GM23338 (cell line): ENCODE data around the gene SIPA1. TPM values are rescaled to one million over a fixed set of nuclear protein-coding genes. Genes with fewer than 3 reads are reported as not detected.

Experiments
- ATAC-seq: fragments of 200-7000 bp; cut with Tn5 transposase; 3 replicates; pipeline ENCODE4 v1.9.1; 2020
- DNase-seq: peaks from one replicate; pipeline ENCODE4 v3.0.0-alpha.2; 2015; ENCODE audit warnings: low spot score
- H2AFZ ChIP-seq: fragments of 200-600 bp; sonication (generic); 2 replicates; pipeline ENCODE4 v1.8.0; 2016; ENCODE audit warnings: antibody characterized with exemption, mild to moderate bottlenecking, moderate library complexity
- H3F3A ChIP-seq: fragments of 200-600 bp; sonication (generic); replicated peaks from 2 replicates; pipeline ENCODE4 v1.8.0; 2017; ENCODE audit warnings: antibody characterized with exemption, mixed run types, low read depth
- H3K27ac ChIP-seq: fragments of 200-600 bp; sonication (generic); 2 replicates; pipeline ENCODE4 v1.6.1; 2016; ENCODE audit warnings: low read depth
- H3K27me3 ChIP-seq: fragments of 200-600 bp; sonication (generic); 2 replicates; pipeline ENCODE4 v1.8.0; 2016; ENCODE audit warnings: mild to moderate bottlenecking, mixed run types, moderate library complexity; ENCODE audit not compliant: insufficient read depth
- H3K36me3 ChIP-seq: fragments of 200-600 bp; sonication (generic); 2 replicates; pipeline ENCODE4 v1.8.0; 2016; ENCODE audit warnings: mild to moderate bottlenecking; ENCODE audit not compliant: insufficient read depth
- H3K4me1 ChIP-seq: fragments of 200-600 bp; sonication (generic); 2 replicates; pipeline ENCODE4 v1.8.0; 2016; ENCODE audit warnings: mild to moderate bottlenecking, moderate library complexity; ENCODE audit not compliant: insufficient read depth
- H3K4me2 ChIP-seq: fragments of 200-600 bp; sonication (generic); 2 replicates; pipeline ENCODE4 v1.7.1; 2017; ENCODE audit warnings: mixed run types
- H3K4me3 ChIP-seq: fragments of 200-600 bp; sonication (generic); 2 replicates; pipeline ENCODE4 v1.6.1; 2016; ENCODE audit warnings: mixed run types
- H3K79me2 ChIP-seq: fragments of 200-600 bp; sonication (generic); replicated peaks from 2 replicates; pipeline ENCODE4 v1.8.0; 2017; ENCODE audit warnings: mild to moderate bottlenecking; ENCODE audit not compliant: insufficient read depth
- H3K9me2 ChIP-seq: fragments of 200-600 bp; sonication (generic); 2 replicates; pipeline ENCODE4 v1.8.0; 2017; ENCODE audit not compliant: insufficient read depth
- H4K20me1 ChIP-seq: fragments of 200-600 bp; sonication (generic); replicated peaks from 2 replicates; pipeline ENCODE4 v1.8.0; 2017; ENCODE audit warnings: mild to moderate bottlenecking; ENCODE audit not compliant: insufficient read depth
- H3K27ac Mint-ChIP-seq: 2 replicates; pipeline ENCODE4 v1.8.0; 2020; ENCODE audit warnings: inconsistent platforms, mild to moderate bottlenecking, moderate library complexity, mixed read lengths
- H3K27me3 Mint-ChIP-seq: 3 replicates; pipeline ENCODE4 v1.8.0; 2022; ENCODE audit warnings: low read depth, mild to moderate bottlenecking, moderate library complexity, mixed read lengths, inconsistent platforms; ENCODE audit not compliant: insufficient read depth, poor library complexity
- H3K36me3 Mint-ChIP-seq: 3 replicates; pipeline ENCODE4 v1.8.0; 2021; ENCODE audit warnings: low read depth, mild to moderate bottlenecking, inconsistent platforms, moderate library complexity, mixed read lengths
- H3K4me1 Mint-ChIP-seq: 3 replicates; pipeline ENCODE4 v1.8.0; 2020; ENCODE audit warnings: mild to moderate bottlenecking, inconsistent platforms, mixed read lengths
- H3K4me3 Mint-ChIP-seq: 3 replicates; pipeline ENCODE4 v1.8.0; 2021; ENCODE audit warnings: moderate library complexity, mild to moderate bottlenecking, inconsistent platforms, mixed read lengths
- H3K9me3 Mint-ChIP-seq: 3 replicates; pipeline ENCODE4 v1.8.0; 2020; ENCODE audit warnings: moderate library complexity, mild to moderate bottlenecking, inconsistent platforms, mixed read lengths
- CREB1 ChIP-seq: fragments of 250-450 bp; sonication (Bioruptor Pico); IDR thresholded peaks from 2 replicates; pipeline ENCODE4 v1.5.0; 2020; ENCODE audit warnings: low read depth, mild to moderate bottlenecking, moderate library complexity
- CTCF ChIP-seq, 2 experiments: fragments of 200-600 bp in 1 of 2; sonication (generic) in 1 of 2; conservative IDR thresholded peaks; 2 replicates each; pipeline versions ENCODE4 v1.5.1 to v1.6.1; 2016 to 2017; ENCODE audit warnings: antibody characterized with exemption in 2 of 2, low read depth in 2 of 2, mild to moderate bottlenecking in 2 of 2, moderate library complexity in 1 of 2
- ETS1 ChIP-seq: IDR thresholded peaks from 2 replicates; pipeline ENCODE4 v1.6.1; 2016; ENCODE audit warnings: antibody characterized with exemption
- EZH2 ChIP-seq: fragments of 200-600 bp; sonication (generic); IDR thresholded peaks from one replicate; pipeline ENCODE4 v1.8.0; 2017; ENCODE audit warnings: antibody characterized with exemption, mild to moderate bottlenecking, low read depth; ENCODE audit not compliant: unreplicated experiment
- EZH2phosphoT487 ChIP-seq: fragments of 200-600 bp; sonication (generic); IDR thresholded peaks from one replicate; pipeline ENCODE4 v1.8.1; 2018; ENCODE audit warnings: antibody characterized with exemption; ENCODE audit not compliant: unreplicated experiment
- JUNB ChIP-seq: IDR thresholded peaks from one replicate; pipeline ENCODE4 v1.6.1; 2016; ENCODE audit warnings: antibody characterized with exemption; ENCODE audit not compliant: unreplicated experiment
- NANOG ChIP-seq: IDR thresholded peaks from 2 replicates; pipeline ENCODE4 v1.6.1; 2016; ENCODE audit warnings: antibody characterized with exemption, borderline replicate concordance
- POLR2AphosphoS5 ChIP-seq: IDR thresholded peaks from 2 replicates; pipeline ENCODE4 v1.6.1; 2016; ENCODE audit warnings: antibody characterized with exemption, low read depth
- REST ChIP-seq: IDR thresholded peaks from one replicate; pipeline ENCODE4 v1.6.1; 2018; ENCODE audit warnings: antibody characterized with exemption; ENCODE audit not compliant: unreplicated experiment
- STAT1 ChIP-seq: IDR thresholded peaks from one replicate; pipeline ENCODE4 v1.6.1; 2016; ENCODE audit warnings: antibody characterized with exemption; ENCODE audit not compliant: unreplicated experiment
- ZNF114 ChIP-seq: fragments of 250-450 bp; sonication (Bioruptor Pico); IDR thresholded peaks from 2 replicates; pipeline ENCODE4 v1.5.0; 2020; ENCODE audit warnings: mild to moderate bottlenecking, moderate library complexity
- ZNF331 ChIP-seq: fragments of 250-450 bp; sonication (Bioruptor Pico); IDR thresholded peaks from 2 replicates; pipeline ENCODE4 v1.5.0; 2020; ENCODE audit warnings: low read depth, mild to moderate bottlenecking, moderate library complexity
- ZNF462 ChIP-seq: fragments of 250-450 bp; sonication (Bioruptor Pico); IDR thresholded peaks from 2 replicates; pipeline ENCODE4 v1.5.0; 2020; ENCODE audit warnings: mild to moderate bottlenecking, moderate library complexity
- polyA plus RNA-seq: library from polyadenylated mRNA; unstranded; fragments of >200 nt; fragmentation: Nextera tagmentation; extraction: Ambion mirVana; gene quantifications from 2 replicates; pipeline ENCODE4 v1.2.1, GENCODE V29; 2016
- total RNA-seq: library from RNA; depleted of rRNA; stranded (reverse); fragments of >200 nt; shearing (Covaris generic); gene quantifications from 2 replicates; pipeline ENCODE4 v1.2.3, GENCODE V29; 2014

The SIPA1 gene
- total and polyA plus RNA-seq, 2 experiments from 2014 or later = 50.1 to 54.6 TPM

- Histone ChIP-seq H3K4me2 (no peak overlapping the region; the same call in 1 of the 2 replicates), H4K20me1 (peaks cover 2% of the 10 kb centered on the region; the same call in 1 of the 2 replicates), H3K4me3 (no peak overlapping the region), H3K79me2 (no peaks in the 10 kb centered on the region), H3F3A (peaks cover 18% of the 10 kb centered on the region), H3K36me3 (peaks cover 6% of the 10 kb centered on the region; the same call in 1 of the 2 replicates), H2AFZ (no peak overlapping the region), H3K27ac (no peak overlapping the region), H3K9me2 (no peaks in the 10 kb centered on the region), H3K27me3 (no peaks in the 10 kb centered on the region), H3K4me1 (peaks cover 21% of the 10 kb centered on the region)
- ATAC-seq = no peak
- Mint-ChIP-seq H3K4me1 (peaks cover 22% of the 10 kb centered on the region), H3K27ac (no peak overlapping the region), H3K9me3 (no peaks in the 10 kb centered on the region), H3K4me3 (peak overlapping the region; percentile 71; the same call in 2 of the 3 replicates), H3K27me3 (peaks cover 15% of the 10 kb centered on the region), H3K36me3 (peaks cover 23% of the 10 kb centered on the region)
- no peak for TF ChIP-seq ZNF462
- TF ChIP-seq ETS1 = no peak
- TF ChIP-seq CREB1 = no peak
- TF ChIP-seq ZNF331 (CRISPR knock-in tag) = no peak
- no peak for TF ChIP-seq STAT1
- no peak for TF ChIP-seq EZH2
- TF ChIP-seq POLR2AphosphoS5 = no peak
- no peak for TF ChIP-seq EZH2phosphoT487
- no peak for TF ChIP-seq REST
- no peak for TF ChIP-seq ZNF114
- TF ChIP-seq JUNB = no peak
- no peak for TF ChIP-seq CTCF (conservative IDR thresholded peaks at IDR 0.05; ENCODE audit: low read depth in 2 of 2)
- TF ChIP-seq NANOG = no peak
- no peak for DNase-seq
Observed at GRCh38 chr11:65651339-65651588, 13.4 kb downstream of the SIPA1 start.
